ENCODE data around the gene GSN.

DNA sequence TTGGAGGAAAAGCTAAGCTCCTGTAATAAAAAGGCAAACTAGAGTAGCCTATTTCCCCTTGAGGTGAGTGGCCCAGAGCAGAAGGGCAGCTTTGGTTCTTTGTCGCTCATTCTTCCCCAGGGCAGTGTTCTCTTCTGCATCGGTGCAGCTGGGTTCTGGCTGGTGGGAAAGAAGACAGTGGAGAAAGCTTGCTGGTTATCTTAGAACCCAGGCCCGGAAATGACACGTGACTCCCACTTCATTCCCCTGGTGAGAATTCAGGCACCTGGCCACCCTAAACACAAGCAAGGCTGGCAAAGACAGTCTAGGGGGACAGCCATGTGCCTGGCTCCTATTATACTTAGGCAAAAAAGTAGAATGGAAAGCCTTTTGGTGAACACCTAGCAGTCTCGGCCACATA lies 32.5 kb upstream of the GSN start:
- TF ChIP-seq, protein P1, sequence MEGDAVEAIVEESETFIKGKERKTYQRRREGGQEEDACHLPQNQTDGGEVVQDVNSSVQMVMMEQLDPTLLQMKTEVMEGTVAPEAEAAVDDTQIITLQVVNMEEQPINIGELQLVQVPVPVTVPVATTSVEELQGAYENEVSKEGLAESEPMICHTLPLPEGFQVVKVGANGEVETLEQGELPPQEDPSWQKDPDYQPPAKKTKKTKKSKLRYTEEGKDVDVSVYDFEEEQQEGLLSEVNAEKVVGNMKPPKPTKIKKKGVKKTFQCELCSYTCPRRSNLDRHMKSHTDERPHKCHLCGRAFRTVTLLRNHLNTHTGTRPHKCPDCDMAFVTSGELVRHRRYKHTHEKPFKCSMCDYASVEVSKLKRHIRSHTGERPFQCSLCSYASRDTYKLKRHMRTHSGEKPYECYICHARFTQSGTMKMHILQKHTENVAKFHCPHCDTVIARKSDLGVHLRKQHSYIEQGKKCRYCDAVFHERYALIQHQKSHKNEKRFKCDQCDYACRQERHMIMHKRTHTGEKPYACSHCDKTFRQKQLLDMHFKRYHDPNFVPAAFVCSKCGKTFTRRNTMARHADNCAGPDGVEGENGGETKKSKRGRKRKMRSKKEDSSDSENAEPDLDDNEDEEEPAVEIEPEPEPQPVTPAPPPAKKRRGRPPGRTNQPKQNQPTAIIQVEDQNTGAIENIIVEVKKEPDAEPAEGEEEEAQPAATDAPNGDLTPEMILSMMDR (IDR thresholded peaks at IDR 0.05), result no peak
- no peak for TF ChIP-seq POLR2A (IDR thresholded peaks at IDR 0.05)
